ENCODE results near the gene EHD3.
"Not testable (repeated sequence)": the region's sequence is repeated elsewhere in the genome, so short reads cannot be mapped to it uniquely, and the experiment has no call there.

EHD3 gene

GRCh38 chr2:31271851-31272267 is 37.9 kb downstream of the EHD3 start:
- Mint-ChIP-seq H3K4me1 (peaks cover 9% of the 10 kb centered on the region), H3K36me3 (ENCODE audit: low read depth) (peaks cover 5% of the 10 kb centered on the region), H3K27me3 (ENCODE audit: low read depth, poor library complexity) (peaks cover 12% of the 10 kb centered on the region), H3K27ac (no peak overlapping the region), H3K9me3 (no peaks in the 10 kb centered on the region), H3K4me3 (no peak overlapping the region)
- DNase-seq = no peak
- TF ChIP-seq CTCF (IDR thresholded peaks at IDR 0.05) = no peak

- Mint-ChIP-seq H3K27me3 (ENCODE audit: low read depth, poor library complexity) (peaks cover 19% of the 10 kb centered on the region), H3K27ac (no peak overlapping the region), H3K9me3 (no peaks in the 10 kb centered on the region), H3K4me1 (peaks cover 9% of the 10 kb centered on the region), H3K36me3 (ENCODE audit: low read depth) (no peaks in the 10 kb centered on the region), H3K4me3 (no peak overlapping the region)
- DNase-seq = no peak
- no peak for TF ChIP-seq CTCF (IDR thresholded peaks at IDR 0.05)
These were observed 40.6 kb downstream of the EHD3 start for GRCh38 chr2:31274401-31275075.

- peaks cover 5% of the 10 kb centered on the region for H3K4me1 Mint-ChIP-seq
- no peak for DNase-seq
- no peaks in the 10 kb centered on the region for H3K9me3 Mint-ChIP-seq
- no peak overlapping the region for H3K27ac Mint-ChIP-seq
- H3K27me3 Mint-ChIP-seq (ENCODE audit: low read depth, poor library complexity) = peaks cover 19% of the 10 kb centered on the region
- no peak overlapping the region for H3K4me3 Mint-ChIP-seq
- H3K36me3 Mint-ChIP-seq (ENCODE audit: low read depth) = no peaks in the 10 kb centered on the region
- no peak for TF ChIP-seq CTCF (IDR thresholded peaks at IDR 0.05)
These were observed 42.0 kb downstream of the EHD3 start for GRCh38 chr2:31275976-31276375.

- H3K27me3 Mint-ChIP-seq (ENCODE audit: low read depth, poor library complexity) = peaks cover 15% of the 10 kb centered on the region
- TF ChIP-seq CTCF (IDR thresholded peaks at IDR 0.05) = no peak
- no peaks in the 10 kb centered on the region for H3K36me3 Mint-ChIP-seq (ENCODE audit: low read depth)
- no peaks in the 10 kb centered on the region for H3K9me3 Mint-ChIP-seq
- H3K27ac Mint-ChIP-seq = no peak overlapping the region
- H3K4me3 Mint-ChIP-seq = no peak overlapping the region
- DNase-seq = no peak
- H3K4me1 Mint-ChIP-seq = no peaks in the 10 kb centered on the region
These were observed 43.7 kb downstream of the EHD3 start for GRCh38 chr2:31277621-31278020.

- Mint-ChIP-seq H3K36me3 (ENCODE audit: low read depth) (no peaks in the 10 kb centered on the region), H3K4me3 (no peak overlapping the region), H3K27ac (no peak overlapping the region), H3K9me3 (no peaks in the 10 kb centered on the region), H3K27me3 (ENCODE audit: low read depth, poor library complexity) (peaks cover 8% of the 10 kb centered on the region), H3K4me1 (peaks cover 8% of the 10 kb centered on the region)
- no peak for TF ChIP-seq CTCF (IDR thresholded peaks at IDR 0.05)
- DNase-seq = no peak
These were observed 48.7 kb downstream of the EHD3 start for GRCh38 chr2:31282634-31283033.

GRCh38 chr2:31283193-31283919 is 49.4 kb downstream of the EHD3 start:
- H3K36me3 Mint-ChIP-seq (ENCODE audit: low read depth); H3K27ac Mint-ChIP-seq; H3K9me3 Mint-ChIP-seq; H3K27me3 Mint-ChIP-seq (ENCODE audit: low read depth, poor library complexity); H3K4me1 Mint-ChIP-seq; DNase-seq; H3K4me3 Mint-ChIP-seq: not testable (repeated sequence)

Data from nephron progenitor cell (in vitro differentiated cells).